ENCODE measurements around the gene PSMD7.
"Not testable (repeated sequence)": the region's sequence is repeated elsewhere in the genome, so short reads cannot be mapped to it uniquely, and the experiment has no call there.

PSMD7 gene

DNA sequence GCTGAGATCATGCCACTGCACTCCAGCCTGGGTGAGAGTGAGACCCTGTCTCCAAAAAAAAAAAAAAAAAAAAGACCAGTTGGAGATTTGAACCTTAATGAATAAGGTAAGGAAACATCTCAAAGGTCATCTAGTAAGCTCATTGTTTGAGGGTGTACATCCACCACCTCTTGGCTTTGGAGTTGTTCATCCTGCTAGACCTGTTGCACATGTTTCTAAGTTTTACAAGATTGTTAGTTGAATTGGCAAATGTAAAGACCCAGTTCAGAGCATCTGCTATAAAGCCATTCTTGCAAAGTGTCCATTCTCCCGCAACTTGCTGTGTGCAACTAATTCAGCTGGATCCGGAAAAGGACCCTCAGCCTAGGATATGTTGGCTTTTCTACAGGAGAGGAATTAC is 1.5 kb downstream of the PSMD7 start:
- no peak for DNase-seq

DNA sequence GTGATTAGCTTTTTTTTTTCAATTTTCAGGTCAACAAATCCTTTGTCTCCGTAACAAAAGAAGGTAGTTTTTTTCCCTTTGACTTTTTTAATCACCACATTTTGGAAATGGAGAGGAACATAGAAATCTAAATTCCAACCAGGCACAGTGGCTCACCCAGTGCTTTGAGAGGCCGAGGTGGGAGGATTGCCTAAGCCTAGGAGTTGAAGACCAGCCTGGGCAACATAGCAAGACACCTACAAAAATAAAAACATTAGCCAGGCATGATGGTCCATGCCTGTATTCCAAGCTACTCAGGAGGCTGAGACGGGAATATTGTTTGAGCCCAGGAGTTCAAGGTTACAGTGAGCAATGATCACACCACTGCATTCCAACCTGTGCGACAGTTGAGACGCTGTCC is 5.7 kb downstream of the PSMD7 start:
- DNase-seq, result no peak

DNA sequence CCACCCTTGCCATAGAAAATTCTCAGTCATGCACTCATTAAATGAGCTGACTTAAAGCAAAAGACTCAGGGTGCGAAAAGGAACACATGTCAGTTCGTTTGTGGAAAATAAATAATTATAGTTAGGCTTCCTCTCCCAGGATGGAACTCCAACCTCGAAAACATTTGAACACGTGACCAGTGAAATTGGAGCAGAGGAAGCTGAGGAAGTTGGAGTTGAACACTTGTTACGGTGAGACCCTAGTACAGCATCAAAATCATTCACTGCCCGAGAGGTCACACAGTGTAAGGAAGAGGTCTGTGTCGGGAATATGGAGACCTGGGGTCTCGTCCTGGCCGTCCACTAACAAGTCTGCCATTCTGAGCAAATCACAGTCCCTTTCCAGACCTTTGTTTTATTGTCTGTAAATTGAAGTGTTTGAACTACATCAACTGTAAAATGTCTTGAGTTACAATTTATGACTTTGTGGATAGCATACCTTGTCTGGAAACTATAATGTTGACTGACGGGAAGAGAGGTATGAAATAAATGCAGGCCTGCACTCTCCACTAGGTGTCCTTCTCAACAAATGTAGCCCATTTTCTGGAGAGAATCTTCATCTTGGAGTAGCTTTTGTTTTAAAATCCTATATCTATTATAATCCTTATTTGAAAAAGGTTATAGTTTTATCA is 7.7 kb downstream of the PSMD7 start:
- no peak for DNase-seq

DNA sequence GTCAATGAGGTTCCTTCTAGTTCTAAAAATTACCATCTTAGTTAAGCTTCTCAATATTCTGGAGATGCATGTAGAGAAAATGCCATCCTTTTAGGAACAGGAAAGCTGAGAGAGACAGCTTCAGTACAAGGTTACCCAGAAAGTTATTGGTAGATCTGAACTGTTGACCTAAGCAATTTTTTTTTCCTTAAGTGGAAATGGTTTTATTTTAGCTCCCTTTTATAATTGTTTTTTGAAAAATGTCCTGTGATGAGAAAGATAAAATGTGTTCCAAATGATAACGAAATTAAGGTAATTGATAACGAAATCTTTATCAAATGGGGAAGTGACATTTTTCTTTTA is 8.2 kb downstream of the PSMD7 start:
- DNase-seq, result no peak

DNA sequence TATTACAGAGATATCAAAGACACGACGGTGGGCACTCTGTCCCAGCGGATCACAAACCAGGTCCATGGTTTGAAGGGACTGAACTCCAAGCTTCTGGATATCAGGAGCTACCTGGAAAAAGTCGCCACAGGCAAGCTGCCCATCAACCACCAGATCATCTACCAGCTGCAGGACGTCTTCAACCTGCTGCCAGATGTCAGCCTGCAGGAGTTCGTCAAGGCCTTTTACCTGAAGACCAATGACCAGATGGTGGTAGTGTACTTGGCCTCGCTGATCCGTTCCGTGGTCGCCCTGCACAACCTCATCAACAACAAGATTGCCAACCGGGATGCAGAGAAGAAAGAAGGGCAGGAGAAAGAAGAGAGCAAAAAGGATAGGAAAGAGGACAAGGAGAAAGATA is 8.7 kb downstream of the PSMD7 start:
- DNase-seq, result no peak

DNA sequence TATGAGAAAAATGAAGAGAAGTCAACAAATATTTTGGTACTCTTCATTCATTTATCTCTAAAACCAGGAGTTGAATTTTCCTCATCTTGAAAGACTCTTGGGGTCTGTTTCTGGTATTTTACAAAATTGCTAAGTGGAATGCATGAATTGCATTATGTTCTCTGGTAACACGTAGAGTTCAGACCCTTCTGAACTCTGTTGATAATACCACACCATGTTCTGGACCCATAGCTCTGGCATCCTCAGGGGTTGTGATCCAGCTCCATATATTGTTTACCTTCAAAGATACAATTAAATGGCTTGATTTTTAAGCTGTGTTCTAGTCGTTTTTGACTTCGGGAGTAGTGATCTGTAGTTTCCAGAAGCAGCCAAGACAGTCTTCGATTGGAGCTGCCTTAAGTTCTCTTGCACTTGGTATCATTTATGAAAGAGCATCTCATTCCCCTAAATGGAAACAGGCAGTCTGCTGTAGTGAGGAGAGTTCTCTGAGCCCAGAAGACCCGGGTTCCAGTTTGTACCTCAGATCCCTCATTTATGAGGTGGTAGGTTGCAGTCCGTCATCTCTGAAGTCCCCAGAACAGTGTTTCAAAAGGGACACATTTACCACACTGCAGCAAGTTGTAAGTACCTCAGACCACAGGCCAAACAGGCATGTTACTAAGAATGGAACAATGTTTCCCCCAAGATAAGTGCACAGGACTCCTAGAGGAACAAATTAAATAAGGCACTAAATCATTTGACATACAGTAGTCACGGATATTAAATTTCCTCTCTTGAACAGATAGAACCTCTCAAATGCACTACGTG is 9.6 kb downstream of the PSMD7 start:
- no peak for DNase-seq

DNA sequence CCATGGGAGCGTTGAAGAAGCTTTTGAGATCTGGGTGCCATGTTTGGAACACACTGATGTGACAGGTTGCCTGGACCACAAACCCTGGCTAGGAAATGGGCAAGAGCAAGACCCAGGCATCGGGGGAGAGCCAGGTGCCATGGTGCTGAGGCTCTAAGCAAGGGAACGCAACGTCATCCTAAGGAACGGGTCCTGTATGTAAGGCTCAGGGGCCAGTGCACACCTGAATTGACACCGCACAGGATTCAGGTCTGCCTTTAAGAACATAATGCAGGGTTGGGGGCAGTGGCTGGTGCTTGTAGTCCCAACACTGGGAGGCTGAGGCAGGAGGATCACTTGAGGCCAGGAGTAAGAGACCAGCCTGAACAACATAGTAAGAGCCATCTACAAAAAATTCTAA is 10.8 kb downstream of the PSMD7 start:
- no peak for DNase-seq

DNA sequence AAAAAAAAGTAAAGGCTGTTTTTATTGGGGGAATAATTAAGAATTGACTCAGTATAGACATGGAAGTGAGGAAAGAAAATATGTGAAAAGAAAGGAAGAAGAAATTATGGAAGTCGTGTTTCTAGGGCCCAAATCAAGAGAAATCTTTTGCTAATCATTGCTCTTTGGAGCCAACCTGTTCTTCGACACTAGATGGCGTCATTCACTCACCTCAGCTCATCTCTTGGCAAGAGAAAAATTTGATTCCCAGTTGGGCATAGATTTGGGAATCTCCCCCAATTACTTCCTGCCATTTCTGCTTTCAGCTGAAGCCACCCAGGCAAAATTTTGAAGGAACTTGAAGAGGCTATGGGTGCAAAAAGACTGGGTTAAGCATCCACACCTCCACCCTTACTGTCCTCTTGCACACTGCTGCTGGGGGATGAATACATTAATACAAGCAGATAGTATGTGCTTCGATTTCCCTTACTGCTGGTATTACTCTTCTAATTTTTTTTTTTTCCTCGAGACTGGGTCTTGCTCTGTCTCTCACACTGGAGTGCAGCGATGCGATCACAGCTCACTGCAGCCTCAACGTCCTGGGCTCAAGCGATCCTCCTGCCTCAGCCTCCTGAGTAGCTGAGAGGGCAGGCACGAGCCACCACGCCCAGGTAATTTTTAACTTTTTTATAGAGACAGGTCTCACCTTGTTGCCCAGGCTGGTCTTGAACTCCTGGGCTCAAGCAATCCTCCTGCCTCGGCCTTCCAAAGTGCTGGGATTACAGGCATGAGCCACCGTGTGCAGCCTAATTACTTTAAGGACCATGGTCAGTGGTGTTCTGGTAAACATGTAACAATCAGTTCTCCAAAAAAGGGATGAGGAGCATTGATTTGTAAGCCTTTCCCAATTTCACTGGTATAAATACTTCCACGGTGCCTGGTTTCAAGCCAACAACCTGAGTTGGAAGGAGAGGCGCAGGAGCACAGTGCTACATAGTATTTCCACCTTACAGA is 13.5 kb downstream of the PSMD7 start:
- DNase-seq, result peak; percentile 79

DNA sequence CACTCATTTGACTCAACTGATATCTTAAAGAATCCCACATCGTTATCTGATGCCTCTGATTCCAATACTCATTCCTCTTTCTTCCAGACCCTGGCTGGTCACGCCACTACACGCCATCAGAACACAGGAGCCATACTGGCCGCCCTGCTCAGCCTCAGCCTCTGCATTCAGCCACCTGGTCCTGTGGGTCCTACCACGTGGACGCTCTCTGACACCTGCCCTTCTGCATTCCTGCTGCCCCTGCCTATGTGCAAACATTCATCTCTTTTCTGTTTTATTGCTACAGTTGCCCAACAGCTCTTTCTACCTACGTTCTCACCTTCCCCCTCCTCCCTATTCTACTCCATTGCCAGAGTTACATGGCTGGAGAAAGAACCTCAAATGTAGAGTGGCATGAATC is 18.4 kb downstream of the PSMD7 start:
- DNase-seq, result no peak

DNA sequence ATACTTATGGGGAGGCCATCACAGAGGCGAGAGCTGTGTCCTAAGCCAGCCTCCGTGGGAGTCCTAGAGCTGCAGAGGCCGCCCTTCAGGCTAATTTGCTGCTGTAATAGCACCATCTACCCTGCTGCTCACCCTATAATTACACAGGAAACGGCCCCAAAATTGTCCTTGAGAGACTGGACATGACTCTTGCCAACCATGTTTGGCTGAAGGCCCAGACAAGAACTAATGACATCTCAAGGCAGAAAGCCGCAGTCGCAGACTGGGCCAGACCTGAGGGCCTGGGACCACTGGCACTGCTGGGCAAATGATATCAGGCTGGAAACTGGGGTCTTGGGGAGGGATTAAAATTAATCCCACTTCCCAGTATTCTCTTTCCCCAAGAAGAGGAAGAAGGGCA is 24.1 kb downstream of the PSMD7 start:
- no peak for DNase-seq

DNA sequence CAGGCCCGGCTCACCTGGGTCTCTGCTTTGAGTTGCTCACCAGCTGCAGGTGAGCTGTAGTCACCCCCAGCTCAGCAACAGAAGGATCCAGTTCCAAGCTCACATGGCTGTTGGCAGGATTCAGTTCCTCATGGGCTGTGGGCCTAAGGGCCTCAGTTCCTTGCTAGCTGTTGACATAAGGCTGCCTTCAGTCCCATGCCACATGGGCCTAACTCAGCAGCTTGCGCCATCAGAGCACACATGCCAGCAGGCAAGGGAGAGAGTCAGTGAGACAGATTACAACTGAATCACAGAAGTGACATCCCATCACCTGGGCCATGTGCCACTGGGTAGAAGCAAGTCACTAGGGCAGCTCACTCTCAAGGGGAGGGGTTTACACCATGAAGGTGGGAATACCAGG is 24.7 kb downstream of the PSMD7 start:
- no peak for DNase-seq

DNA sequence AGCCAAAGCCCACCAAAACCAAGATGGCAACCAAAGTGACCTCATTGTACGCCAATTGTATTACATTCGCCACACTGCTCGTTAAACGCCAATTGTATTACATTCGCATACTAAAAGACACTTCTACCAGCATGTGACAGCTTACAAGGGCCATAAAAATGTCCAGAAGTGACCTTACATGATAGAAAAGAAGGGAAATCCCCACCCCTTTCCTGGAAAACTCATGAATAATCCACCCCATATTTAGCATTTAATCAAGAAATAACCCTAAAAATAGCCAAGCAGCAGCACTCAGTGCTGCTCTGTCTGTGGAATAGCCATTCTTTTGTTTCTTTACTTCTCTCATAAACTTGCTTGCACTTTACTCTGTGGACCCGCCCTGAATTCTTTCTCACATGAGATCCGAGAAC is 25.7 kb downstream of the PSMD7 start:
- no peak for DNase-seq

DNA sequence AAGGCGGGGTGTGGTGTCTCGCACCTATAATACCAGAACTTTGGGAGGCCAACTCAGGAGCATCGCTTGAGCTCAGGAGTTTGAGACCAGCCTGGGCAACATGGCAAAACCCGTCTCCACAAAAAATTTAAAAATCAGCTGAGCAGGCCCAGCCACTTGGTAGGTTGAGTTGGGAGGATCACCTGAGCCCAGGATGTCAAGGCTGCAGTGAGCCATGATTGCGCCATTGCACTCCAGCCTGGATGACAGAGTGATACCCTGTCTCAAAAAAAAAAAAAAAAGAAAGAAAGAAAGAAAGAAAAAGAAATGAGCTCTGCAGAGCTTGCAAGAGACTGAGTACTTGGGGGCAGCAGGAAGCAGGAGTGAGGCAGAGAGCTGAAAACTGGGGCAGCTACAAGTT is 28.2 kb downstream of the PSMD7 start:
- not testable (repeated sequence) for DNase-seq

DNA sequence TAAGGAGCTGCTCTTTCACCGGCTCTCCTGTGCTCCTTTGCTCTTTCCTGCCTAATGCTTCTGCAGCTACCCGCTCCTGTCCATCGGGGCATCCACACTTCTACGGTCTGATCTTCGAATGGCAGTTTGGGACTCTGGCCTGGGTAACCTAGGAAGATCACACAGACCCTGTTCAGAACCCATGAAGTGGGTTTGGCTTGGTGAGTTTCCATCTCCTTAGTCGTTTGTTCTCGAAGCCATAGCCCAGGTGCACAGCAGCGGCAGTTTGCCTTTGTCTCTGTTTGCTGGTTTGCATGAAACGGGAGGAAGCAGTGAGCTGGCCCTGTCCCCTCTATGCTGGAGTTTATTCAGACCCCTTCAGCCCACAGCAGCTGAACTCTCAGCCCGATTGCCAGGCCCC is 29.0 kb downstream of the PSMD7 start:
- no peak for DNase-seq

DNA sequence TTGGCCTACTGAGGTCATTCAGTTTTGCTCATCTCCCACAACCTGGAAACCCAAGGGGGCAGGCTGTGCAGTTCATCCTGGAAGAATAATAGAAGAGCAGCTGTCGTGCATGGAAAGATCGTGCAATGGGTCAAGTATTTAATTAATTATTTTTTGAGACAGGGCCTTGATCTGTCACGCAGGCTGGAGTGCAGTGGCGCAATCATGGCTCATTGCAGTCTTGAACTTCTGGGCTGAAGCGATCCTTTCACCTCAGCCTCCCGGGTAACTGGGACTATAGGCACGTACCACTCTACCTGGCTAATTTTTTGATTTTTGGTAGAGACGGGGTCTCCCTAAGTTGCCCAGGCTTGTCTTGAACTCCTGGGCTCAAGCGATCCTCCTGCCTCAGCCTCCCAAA is 31.7 kb downstream of the PSMD7 start:
- DNase-seq, result not testable (repeated sequence)

DNA sequence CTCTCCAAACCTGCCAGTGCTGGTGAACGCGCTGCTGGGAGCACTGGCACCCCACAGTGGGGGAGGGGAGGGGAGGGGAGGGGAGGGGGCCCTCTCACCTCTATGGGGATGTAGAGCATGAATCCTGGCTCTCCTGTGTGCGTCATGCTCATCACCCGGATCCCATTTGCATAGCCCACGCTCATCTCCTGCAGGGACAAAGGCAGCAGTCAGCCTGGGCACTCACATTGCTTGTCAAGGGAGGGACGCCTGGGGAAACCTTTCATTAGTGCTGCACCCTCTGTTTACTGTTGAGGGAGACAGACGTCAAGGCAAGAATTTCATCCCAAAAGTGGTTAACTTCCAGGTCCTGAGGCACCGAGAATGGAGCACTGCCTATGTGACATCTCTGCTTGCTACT is 35.9 kb downstream of the PSMD7 start:
- not testable (repeated sequence) for DNase-seq

DNA sequence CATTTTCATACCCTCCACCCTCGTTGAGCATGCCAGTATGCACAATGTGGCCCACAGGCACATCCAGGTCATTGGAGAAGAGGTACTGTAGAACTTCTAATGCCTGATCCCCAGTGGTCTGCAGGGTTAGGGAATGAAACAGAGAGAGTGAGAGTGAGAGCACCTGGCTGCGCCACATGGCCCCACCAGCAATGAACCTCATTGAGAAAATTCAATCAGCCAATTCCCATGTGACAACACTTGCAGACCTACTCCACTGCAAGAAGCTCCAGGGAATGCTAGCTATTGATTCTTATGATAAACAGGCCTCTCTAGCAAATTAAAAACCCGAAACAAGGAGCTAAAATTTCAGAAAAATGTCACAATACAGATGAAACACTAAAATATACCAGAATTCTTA is 40.9 kb downstream of the PSMD7 start:
- not testable (repeated sequence) for DNase-seq

DNA sequence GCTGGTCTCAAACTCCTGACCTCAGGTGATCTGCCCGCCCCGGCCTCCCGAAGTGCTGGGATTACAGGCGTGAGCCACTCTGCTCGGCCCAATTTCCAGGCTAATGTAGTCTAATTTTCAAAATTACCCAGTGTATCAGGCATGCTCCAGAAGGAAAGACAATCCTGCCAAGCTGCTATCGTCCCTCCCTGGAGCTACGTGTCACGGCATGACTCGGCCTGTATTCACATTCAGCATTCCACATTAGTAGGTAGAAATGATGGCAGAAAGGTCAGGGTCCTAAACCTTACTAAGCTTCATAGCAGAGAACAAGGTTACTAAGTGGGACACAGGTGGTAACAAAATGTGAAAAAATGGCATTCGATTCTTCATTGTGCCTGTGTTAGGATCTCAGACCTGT is 42.6 kb downstream of the PSMD7 start:
- not testable (repeated sequence) for DNase-seq

DNA sequence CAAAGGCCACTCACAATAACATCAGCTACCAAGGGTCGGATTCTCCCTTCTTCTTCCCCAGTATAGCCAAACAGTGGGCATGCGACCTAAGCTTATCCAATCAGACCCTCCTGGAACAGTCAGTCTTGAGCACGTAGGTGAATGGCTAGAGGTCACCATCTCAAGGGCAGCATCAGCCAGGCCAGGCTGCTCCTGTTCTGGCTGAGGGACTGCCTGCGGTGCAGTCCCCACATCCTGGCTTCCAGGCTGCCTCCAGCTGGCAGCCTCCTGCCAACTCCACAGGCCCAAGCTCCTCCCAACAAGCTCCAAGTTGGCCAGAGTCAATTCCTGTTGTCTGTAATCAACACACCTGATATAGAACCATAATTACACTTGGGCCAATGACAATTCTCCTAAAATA is 56.4 kb downstream of the PSMD7 start:
- DNase-seq, result not testable (repeated sequence)

All from eye (tissue), 1 donor.